ENCODE results near the gene SOCS1. TPM values are rescaled to one million over a fixed set of nuclear protein-coding genes. Genes with fewer than 3 reads are reported as not detected.

The SOCS1 gene
- total and polyA plus RNA-seq, 2 donors (not counting 1 experiment from before 2014, with no cell fraction given) = 29.7 to 107 TPM

GRCh38 chr16:11239644-11240632 is 16.1 kb downstream of the SOCS1 start:
- Histone ChIP-seq H2AFZ (ENCODE audit: insufficient read depth, low read depth, low read length, poor library complexity, severe bottlenecking) (peak overlapping the region; percentile 56), H3K27ac (ENCODE audit: low read length in 2 of 2) (no peak overlapping the region), H3K4me2 (replicated peaks; ENCODE audit: low read depth, low read length, poor library complexity, severe bottlenecking) (no peak overlapping the region), H3K79me2 (ENCODE audit: control insufficient read depth, insufficient read depth, low read length) (no peaks in the 10 kb centered on the region), H3K9me3 (ENCODE audit: control extremely low read depth in 1 of 3, control insufficient read depth in 2 of 3, insufficient read depth in 1 of 3, low read length in 2 of 3) (no peaks in the 10 kb centered on the region), H3K36me3 (replicated peaks in 1 of 2; ENCODE audit: control extremely low read depth in 1 of 2, control insufficient read depth in 1 of 2, extremely low read depth in 1 of 2, insufficient read depth in 2 of 2, low read length in 1 of 2) (no peaks in the 10 kb centered on the region), H4K20me1 (ENCODE audit: control insufficient read depth, insufficient read depth, low read length, poor library complexity, severe bottlenecking) (no peaks in the 10 kb centered on the region), H3K4me1 (ENCODE audit: control insufficient read depth in 2 of 2, insufficient read depth in 2 of 2, low read length in 2 of 2) (peaks cover 3 to 5% of the 10 kb centered on the region in 2 donors), H3K4me3 (ENCODE audit: control extremely low read depth in 1 of 5, extremely low read depth in 1 of 5, insufficient read depth in 1 of 5, low read depth in 2 of 5, low read length in 4 of 5) (no peak overlapping the region), H3K27me3 (replicated peaks in 1 of 4; ENCODE audit: control extremely low read depth in 1 of 4, control insufficient read depth in 3 of 4, insufficient read depth in 4 of 4, low read length in 3 of 4) (no peaks in the 10 kb centered on the region), H3K9ac (ENCODE audit: low read length) (no peak overlapping the region)
- H3K27me3 Mint-ChIP-seq = no peaks in the 10 kb centered on the region
- no peak for DNase-seq
- no peak overlapping the region for H3K4me3 Mint-ChIP-seq
- ChIA-PET CTCF (no interaction called here), POLR2A (no interaction called here)
- H3K9me3 Mint-ChIP-seq (ENCODE audit: insufficient read depth) = no peaks in the 10 kb centered on the region
- no peak for ATAC-seq (ENCODE audit: low read depth)
- WGBS (ENCODE audit: insufficient coverage) = 93% methylated on average over 7 of the region's 10 CpGs
- TF ChIP-seq EZH2 (IDR thresholded peaks at IDR 0.05; ENCODE audit: borderline replicate concordance, insufficient read depth, low read depth, low read length, poor library complexity, severe bottlenecking) = no peak
- TF ChIP-seq CTCF (IDR thresholded peaks at IDR 0.05) = no peak
- H3K4me1 Mint-ChIP-seq = peaks cover 2% of the 10 kb centered on the region
- no peak overlapping the region for H3K27ac Mint-ChIP-seq
- intact Hi-C loops (cut with micrococcal nuclease) = no loop called here

All from B cell (primary cell).